Dermis microvascular lymphatic vessel endothelial cell (primary cell): ENCODE results near the gene DHRSX. TPM values are rescaled to one million over a fixed set of nuclear protein-coding genes. Genes with fewer than 3 reads are reported as not detected.
"Not testable (repeated sequence)": the region's sequence is repeated elsewhere in the genome, so short reads cannot be mapped to it uniquely, and the experiment has no call there.

Experiments used
- DNase-seq, 2 donors: peaks; one replicate each; pipeline versions ENCODE4 v3.0.0 to v3.0.0-alpha.2; 2010; ENCODE audit warnings: low read depth in 2 of 2
- total RNA-seq: library from RNA; depleted of rRNA; stranded (reverse); fragments of >200 nt; gene quantifications from 2 replicates; pipeline ENCODE4 v1.2.1, GENCODE V29; 2014

The DHRSX gene
- total RNA-seq, 1 donor from 2014 or later = 13.7 TPM

- no peak for DNase-seq
Observed at GRCh38 chrX:2397229-2398063, 103.3 kb downstream of the DHRSX start.

GRCh38 chrX:2395261-2395992 is 105.3 kb downstream of the DHRSX start:
- no peak for DNase-seq

GRCh38 chrX:2391869-2392606 is 108.7 kb downstream of the DHRSX start:
- peak; percentile 10 to 61 for DNase-seq

- no peak for DNase-seq
Observed at GRCh38 chrX:2390754-2391153, 110.0 kb downstream of the DHRSX start.

- not testable (repeated sequence) for DNase-seq
Observed at GRCh38 chrX:2389731-2390130, 111.0 kb downstream of the DHRSX start.

GRCh38 chrX:2389324-2389723 is 111.5 kb downstream of the DHRSX start:
- DNase-seq = no peak

GRCh38 chrX:2388669-2389068 is 112.1 kb downstream of the DHRSX start:
- no peak for DNase-seq

- DNase-seq = peak; percentile 63 to 83
Observed at GRCh38 chrX:2387614-2388239, 113.0 kb downstream of the DHRSX start.

GRCh38 chrX:2385224-2385623 is 115.6 kb downstream of the DHRSX start:
- no peak for DNase-seq

- peak in 1 of 2 donors; percentile 25 for DNase-seq
Observed at GRCh38 chrX:2384486-2384885, 116.3 kb downstream of the DHRSX start.

GRCh38 chrX:2383735-2384134 is 117.0 kb downstream of the DHRSX start:
- peak in 1 of 2 donors; percentile 17 for DNase-seq

GRCh38 chrX:2383144-2383543 is 117.6 kb downstream of the DHRSX start:
- no peak for DNase-seq

GRCh38 chrX:2382433-2383048 is 118.2 kb downstream of the DHRSX start:
- DNase-seq = not testable (repeated sequence)

GRCh38 chrX:2376166-2376565 is 124.6 kb downstream of the DHRSX start:
- DNase-seq = no peak

- no peak for DNase-seq
Observed at GRCh38 chrX:2374086-2374485, 126.7 kb downstream of the DHRSX start.

GRCh38 chrX:2373615-2374014 is 127.2 kb downstream of the DHRSX start:
- no peak for DNase-seq

- no peak for DNase-seq
Observed at GRCh38 chrX:2371026-2371711, 129.6 kb downstream of the DHRSX start.

- DNase-seq = no peak
Observed at GRCh38 chrX:2370456-2370855, 130.3 kb downstream of the DHRSX start.

- no peak for DNase-seq
Observed at GRCh38 chrX:2369206-2369605, 131.6 kb downstream of the DHRSX start.

GRCh38 chrX:2360731-2361130 is 140.0 kb downstream of the DHRSX start:
- DNase-seq = peak; percentile 71 to 77
